MM.1S (cell line): ENCODE data around the gene MAD2L1BP.

Experiments used
- DNase-seq: peaks from one replicate; pipeline ENCODE4 v3.0.0-alpha.2; 2015
- H2AFZ ChIP-seq: fragments of 300-600 bp; sonication (generic); 2 replicates; pipeline ENCODE4 v1.6.0; 2016; ENCODE audit warnings: antibody characterized with exemption, low read length
- H3F3A ChIP-seq: fragments of 300-600 bp; sonication (generic); 2 replicates; pipeline ENCODE4 v1.6.1; 2016; ENCODE audit warnings: mild to moderate bottlenecking, antibody characterized with exemption, low read length, moderate library complexity, mixed read lengths; ENCODE audit not compliant: insufficient read depth
- H3K27ac ChIP-seq: fragments of 300-600 bp; sonication (generic); 2 replicates; pipeline ENCODE4 v1.5.1; 2016; ENCODE audit warnings: mild to moderate bottlenecking, low read length
- H3K27me3 ChIP-seq: fragments of 300-600 bp; sonication (generic); replicated peaks from 2 replicates; pipeline ENCODE4 v1.6.0; 2016; ENCODE audit warnings: low read length; ENCODE audit not compliant: insufficient read depth
- H3K36me3 ChIP-seq: fragments of 300-600 bp; sonication (generic); replicated peaks from 2 replicates; pipeline ENCODE4 v1.6.1; 2016; ENCODE audit warnings: mild to moderate bottlenecking, low read length, mixed read lengths; ENCODE audit not compliant: insufficient read depth
- H3K4me1 ChIP-seq: fragments of 300-600 bp; sonication (generic); 2 replicates; pipeline ENCODE4 v1.6.1; 2016; ENCODE audit warnings: low read length, mixed read lengths
- H3K4me2 ChIP-seq: fragments of 300-600 bp; sonication (generic); 2 replicates; pipeline ENCODE4 v1.6.0; 2016; ENCODE audit warnings: low read depth, low read length
- H3K4me3 ChIP-seq: fragments of 300-600 bp; sonication (generic); 2 replicates; pipeline ENCODE4 v1.5.1; 2016; ENCODE audit warnings: low read length, mixed read lengths
- H3K79me2 ChIP-seq: fragments of 300-600 bp; sonication (generic); 2 replicates; pipeline ENCODE4 v1.6.1; 2016; ENCODE audit warnings: mixed run types, low read length, mixed read lengths
- H3K9ac ChIP-seq: fragments of 300-600 bp; sonication (generic); 2 replicates; pipeline ENCODE4 v1.6.1; 2016; ENCODE audit warnings: low read length, mixed read lengths
- H3K9me2 ChIP-seq: fragments of 300-600 bp; sonication (generic); replicated peaks from 2 replicates; pipeline ENCODE4 v1.6.1; 2016; ENCODE audit warnings: mild to moderate bottlenecking, low read length, mixed read lengths; ENCODE audit not compliant: insufficient read depth
- H3K9me3 ChIP-seq: fragments of 300-600 bp; sonication (generic); replicated peaks from 2 replicates; pipeline ENCODE4 v1.6.1; 2016; ENCODE audit warnings: mild to moderate bottlenecking, low read length, mixed read lengths; ENCODE audit not compliant: insufficient read depth
- H4K20me1 ChIP-seq: fragments of 300-600 bp; sonication (generic); 2 replicates; pipeline ENCODE4 v1.6.1; 2016; ENCODE audit warnings: mild to moderate bottlenecking, low read length, moderate library complexity, mixed read lengths; ENCODE audit not compliant: insufficient read depth
- EZH2 ChIP-seq: fragments of 300-600 bp; sonication (generic); optimal IDR thresholded peaks from 2 replicates; pipeline ENCODE3; 2017; ENCODE audit warnings: low read depth, mild to moderate bottlenecking, antibody characterized with exemption, low read length, mixed read lengths
- EZH2phosphoT487 ChIP-seq: fragments of 300-600 bp; sonication (generic); IDR thresholded peaks from 2 replicates; pipeline ENCODE4 v1.6.1; 2018; ENCODE audit warnings: antibody characterized with exemption, low read length
- TF ChIP-seq, protein P1 (sequence below): fragments of 300-600 bp; sonication (generic); IDR thresholded peaks from 2 replicates; pipeline ENCODE4 v1.5.1; 2016; ENCODE audit warnings: antibody characterized with exemption, low read length, mixed read lengths

MAD2L1BP gene

DNA sequence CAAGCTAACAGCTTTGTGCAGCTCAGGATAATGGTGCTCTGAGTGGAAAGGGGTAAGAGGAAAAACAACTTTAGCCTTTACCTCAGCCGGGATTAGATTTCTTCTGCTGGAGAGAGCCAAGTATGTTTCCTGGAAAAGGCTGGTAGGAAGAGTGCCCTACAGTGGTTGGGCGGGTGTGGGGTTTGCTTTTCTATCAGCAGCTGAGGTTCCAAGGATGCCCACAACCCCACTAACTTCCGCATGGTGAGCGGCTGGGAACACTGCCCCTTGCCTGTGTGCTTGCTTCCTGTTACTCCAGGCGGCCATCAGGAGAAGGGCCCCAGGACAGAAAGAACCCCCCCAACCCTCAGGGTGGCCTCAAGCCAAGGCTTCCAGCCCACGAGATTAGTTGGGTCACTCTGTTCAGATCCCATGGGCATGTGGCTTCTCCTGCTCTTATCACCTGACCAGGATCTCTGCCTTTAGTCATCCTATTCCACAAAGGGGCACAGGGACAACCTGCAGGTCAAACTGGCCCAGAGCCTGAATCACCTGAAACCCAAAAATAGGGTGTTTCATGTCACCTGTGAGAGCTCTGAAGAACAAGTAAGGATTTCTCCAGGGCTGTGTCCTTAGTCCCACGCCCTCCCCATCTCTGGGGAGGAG lies 41.4 kb downstream of the MAD2L1BP start:
- DNase-seq: no peak
- no peak overlapping the region for H3K9ac ChIP-seq
- H3K79me2 ChIP-seq: peaks cover 46% of the 10 kb centered on the region
- H3F3A ChIP-seq: no peaks in the 10 kb centered on the region
- no peak overlapping the region for H3K27ac ChIP-seq
- H2AFZ ChIP-seq: no peak overlapping the region
- H3K4me3 ChIP-seq: no peak overlapping the region
- H4K20me1 ChIP-seq: peaks cover 6% of the 10 kb centered on the region; the same call in 1 of the 2 replicates
- no peak for TF ChIP-seq EZH2phosphoT487
- TF ChIP-seq, protein P1, sequence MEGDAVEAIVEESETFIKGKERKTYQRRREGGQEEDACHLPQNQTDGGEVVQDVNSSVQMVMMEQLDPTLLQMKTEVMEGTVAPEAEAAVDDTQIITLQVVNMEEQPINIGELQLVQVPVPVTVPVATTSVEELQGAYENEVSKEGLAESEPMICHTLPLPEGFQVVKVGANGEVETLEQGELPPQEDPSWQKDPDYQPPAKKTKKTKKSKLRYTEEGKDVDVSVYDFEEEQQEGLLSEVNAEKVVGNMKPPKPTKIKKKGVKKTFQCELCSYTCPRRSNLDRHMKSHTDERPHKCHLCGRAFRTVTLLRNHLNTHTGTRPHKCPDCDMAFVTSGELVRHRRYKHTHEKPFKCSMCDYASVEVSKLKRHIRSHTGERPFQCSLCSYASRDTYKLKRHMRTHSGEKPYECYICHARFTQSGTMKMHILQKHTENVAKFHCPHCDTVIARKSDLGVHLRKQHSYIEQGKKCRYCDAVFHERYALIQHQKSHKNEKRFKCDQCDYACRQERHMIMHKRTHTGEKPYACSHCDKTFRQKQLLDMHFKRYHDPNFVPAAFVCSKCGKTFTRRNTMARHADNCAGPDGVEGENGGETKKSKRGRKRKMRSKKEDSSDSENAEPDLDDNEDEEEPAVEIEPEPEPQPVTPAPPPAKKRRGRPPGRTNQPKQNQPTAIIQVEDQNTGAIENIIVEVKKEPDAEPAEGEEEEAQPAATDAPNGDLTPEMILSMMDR: no peak
- TF ChIP-seq EZH2: no peak
- H3K4me1 ChIP-seq: no peaks in the 10 kb centered on the region
- H3K27me3 ChIP-seq: no peaks in the 10 kb centered on the region
- H3K36me3 ChIP-seq: no peaks in the 10 kb centered on the region
- H3K4me2 ChIP-seq: no peak overlapping the region
- no peaks in the 10 kb centered on the region for H3K9me2 ChIP-seq
- H3K9me3 ChIP-seq: no peaks in the 10 kb centered on the region

GRCh38 chr6:43677759-43678158 lies 42.1 kb downstream of the MAD2L1BP start:
- TF ChIP-seq EZH2 (no peak), EZH2phosphoT487 (no peak)
- TF ChIP-seq, protein P1: no peak
- Histone ChIP-seq H2AFZ (no peak overlapping the region), H3K4me3 (no peak overlapping the region), H3K9me2 (no peaks in the 10 kb centered on the region), H3K27ac (no peak overlapping the region), H3K27me3 (no peaks in the 10 kb centered on the region), H3K4me2 (no peak overlapping the region), H3K4me1 (no peaks in the 10 kb centered on the region), H3K9ac (no peak overlapping the region), H4K20me1 (peaks cover 11% of the 10 kb centered on the region; the same call in 1 of the 2 replicates), H3K79me2 (peaks cover 53% of the 10 kb centered on the region), H3F3A (no peaks in the 10 kb centered on the region), H3K9me3 (no peaks in the 10 kb centered on the region), H3K36me3 (no peaks in the 10 kb centered on the region)
- DNase-seq: no peak

GRCh38 chr6:43678341-43678740 lies 42.7 kb downstream of the MAD2L1BP start:
- Histone ChIP-seq H3K27ac (no peak overlapping the region), H3K36me3 (no peaks in the 10 kb centered on the region)
- DNase-seq: no peak

More at GRCh38 chr6:43678341-43678740, 42.7 kb downstream of the MAD2L1BP start:
- no peaks in the 10 kb centered on the region for H3K27me3 ChIP-seq
- H3K79me2 ChIP-seq: peaks cover 59% of the 10 kb centered on the region
- H3K4me1 ChIP-seq: no peaks in the 10 kb centered on the region
- peaks cover 11% of the 10 kb centered on the region; the same call in 1 of the 2 replicates for H4K20me1 ChIP-seq
- no peaks in the 10 kb centered on the region for H3K9me2 ChIP-seq
- no peak overlapping the region for H2AFZ ChIP-seq
- no peak overlapping the region for H3K4me2 ChIP-seq
- TF ChIP-seq EZH2 (no peak), EZH2phosphoT487 (no peak)
- TF ChIP-seq, protein P1: no peak
- H3K4me3 ChIP-seq: no peak overlapping the region
- no peaks in the 10 kb centered on the region for H3K9me3 ChIP-seq
- no peak overlapping the region for H3K9ac ChIP-seq
- H3F3A ChIP-seq: no peaks in the 10 kb centered on the region
